ENCODE data around the gene CSF1R.

Gene CSF1R

GRCh38 chr5:150081541-150082283, 4.6 kb downstream of the CSF1R start:
- no peak overlapping the region for H3K4me3 ChIP-seq (ENCODE audit: low read length)
- TF ChIP-seq CTCF (conservative IDR thresholded peaks at IDR 0.05; ENCODE audit: low read length) = no peak
- DNase-seq (ENCODE audit: low read depth) = no peak

GRCh38 chr5:150080696-150081435, 5.5 kb downstream of the CSF1R start:
- H3K4me3 ChIP-seq (ENCODE audit: low read length) = no peak overlapping the region
- DNase-seq (ENCODE audit: low read depth) = no peak
- TF ChIP-seq CTCF (conservative IDR thresholded peaks at IDR 0.05; ENCODE audit: low read length) = no peak

GRCh38 chr5:150079909-150080461, 6.4 kb downstream of the CSF1R start:
- no peak for TF ChIP-seq CTCF (conservative IDR thresholded peaks at IDR 0.05; ENCODE audit: low read length)
- no peak for DNase-seq (ENCODE audit: low read depth)
- H3K4me3 ChIP-seq (ENCODE audit: low read length) = no peak overlapping the region

- TF ChIP-seq CTCF (conservative IDR thresholded peaks at IDR 0.05; ENCODE audit: low read length) = no peak
- H3K4me3 ChIP-seq (ENCODE audit: low read length) = no peak overlapping the region
- DNase-seq (ENCODE audit: low read depth) = peak; percentile 22
Measured at GRCh38 chr5:150078802-150079689, 7.3 kb downstream of the CSF1R start.

GRCh38 chr5:150077996-150078801, 8.2 kb downstream of the CSF1R start:
- no peak for DNase-seq (ENCODE audit: low read depth)
- H3K4me3 ChIP-seq (ENCODE audit: low read length) = no peak overlapping the region

More at GRCh38 chr5:150077996-150078801, 8.2 kb downstream of the CSF1R start:
- TF ChIP-seq CTCF (conservative IDR thresholded peaks at IDR 0.05; ENCODE audit: low read length) = no peak
